GM18858 (cell line): ENCODE results near the gene KIAA0513.
"Not testable (repeated sequence)": the region's sequence is repeated elsewhere in the genome, so short reads cannot be mapped to it uniquely, and the experiment has no call there.

ENCODE experiments used
- ATAC-seq: cut with Tn5 transposase; IDR thresholded peaks from one replicate; pipeline ENCODE4 v1.9.1; 2021; ENCODE audit not compliant: unreplicated experiment

Gene KIAA0513

GRCh38 chr16:85028685-85029407, 1.3 kb downstream of the KIAA0513 start:
- no peak for ATAC-seq

- no peak for ATAC-seq
These were observed 1.8 kb downstream of the KIAA0513 start for GRCh38 chr16:85029408-85029784.

GRCh38 chr16:85029981-85030401, 2.4 kb downstream of the KIAA0513 start:
- ATAC-seq: no peak

GRCh38 chr16:85031451-85031850, 3.9 kb downstream of the KIAA0513 start:
- no peak for ATAC-seq

- ATAC-seq: not testable (repeated sequence)
These were observed 4.6 kb downstream of the KIAA0513 start for GRCh38 chr16:85032187-85032586.

GRCh38 chr16:85033171-85033570, 5.6 kb downstream of the KIAA0513 start:
- ATAC-seq: no peak

GRCh38 chr16:85034591-85035433, 7.2 kb downstream of the KIAA0513 start:
- no peak for ATAC-seq

- ATAC-seq: no peak
These were observed 8.8 kb downstream of the KIAA0513 start for GRCh38 chr16:85036236-85037049.

GRCh38 chr16:85037050-85037410, 9.4 kb downstream of the KIAA0513 start:
- ATAC-seq: no peak

- no peak for ATAC-seq
These were observed 10.1 kb downstream of the KIAA0513 start for GRCh38 chr16:85037721-85038120.

GRCh38 chr16:85040685-85041084, 13.1 kb downstream of the KIAA0513 start:
- ATAC-seq: no peak

- ATAC-seq: no peak
These were observed 13.9 kb downstream of the KIAA0513 start for GRCh38 chr16:85041219-85042166.

GRCh38 chr16:85042167-85042526, 14.6 kb downstream of the KIAA0513 start:
- ATAC-seq: no peak

GRCh38 chr16:85042606-85043005, 15.0 kb downstream of the KIAA0513 start:
- ATAC-seq: no peak

- no peak for ATAC-seq
These were observed 17.5 kb downstream of the KIAA0513 start for GRCh38 chr16:85045077-85045476.

GRCh38 chr16:85045641-85046471, 18.3 kb downstream of the KIAA0513 start:
- ATAC-seq: no peak

GRCh38 chr16:85046472-85046916, 18.9 kb downstream of the KIAA0513 start:
- ATAC-seq: no peak

GRCh38 chr16:85046931-85047866, 19.6 kb downstream of the KIAA0513 start:
- no peak for ATAC-seq
